Naive B cell (primary cell): ENCODE measurements around the gene IL10. TPM values are rescaled to one million over a fixed set of nuclear protein-coding genes. Genes with fewer than 3 reads are reported as not detected.

Experiments
- ATAC-seq, 2 donors: fragments of 150-1000 bp; cut with Tn5 transposase; 2 replicates each; pipeline ENCODE4 v1.10.0; 2021; ENCODE audit warnings: low read depth in 2 of 2, mild to moderate bottlenecking in 2 of 2, moderate library complexity in 2 of 2
- DNase-seq: peaks from one replicate; pipeline ENCODE4 v3.0.0; 2022
- H3K27ac Mint-ChIP-seq, 6 donors: one replicate each; pipeline ENCODE4 v1.8.0; 2020 to 2022; ENCODE audit warnings: mild to moderate bottlenecking in 6 of 6, mixed read lengths in 6 of 6, moderate library complexity in 5 of 6, inconsistent platforms in 2 of 6
- H3K27me3 Mint-ChIP-seq, 3 donors: one replicate each; pipeline ENCODE4 v1.8.0; 2021 to 2022; ENCODE audit warnings: mixed read lengths in 3 of 3, mild to moderate bottlenecking in 1 of 3
- H3K36me3 Mint-ChIP-seq, 2 donors: one replicate each; pipeline ENCODE4 v1.8.0; 2020 to 2022; ENCODE audit warnings: mixed read lengths in 2 of 2, inconsistent platforms in 1 of 2, mild to moderate bottlenecking in 1 of 2
- H3K4me1 Mint-ChIP-seq, 3 donors: one replicate each; pipeline ENCODE4 v1.8.0; 2020 to 2022; ENCODE audit warnings: mixed read lengths in 3 of 3, inconsistent platforms in 1 of 3, mild to moderate bottlenecking in 1 of 3, moderate library complexity in 1 of 3
- H3K4me3 Mint-ChIP-seq, 8 donors: one replicate each; pipeline ENCODE4 v1.8.0; 2020 to 2022; ENCODE audit warnings: mild to moderate bottlenecking in 8 of 8, mixed read lengths in 8 of 8, moderate library complexity in 8 of 8, inconsistent platforms in 2 of 8
- H3K9me3 Mint-ChIP-seq, 7 donors: one replicate each; pipeline ENCODE4 v1.8.0; 2020 to 2022; ENCODE audit warnings: mixed read lengths in 7 of 7, mild to moderate bottlenecking in 5 of 7, inconsistent platforms in 2 of 7, moderate library complexity in 1 of 7
- polyA plus RNA-seq, 6 donors: library from polyadenylated mRNA; unstranded; fragments of 300-500 nt; fragmentation: Illumina TruSeq; gene quantifications; one replicate each; pipeline ENCODE4 v1.2.3, GENCODE V29; 2021; ENCODE audit warnings: low read depth in 6 of 6

Gene IL10
- polyA plus RNA-seq, 6 donors from 2014 or later = 0.17 to 0.31 TPM; not detected in 4

- Mint-ChIP-seq H3K4me3 (no peak overlapping the region), H3K27me3 (no peaks in the 10 kb centered on the region), H3K27ac (peak overlapping the region in 1 of 6 donors; percentile 85), H3K9me3 (no peaks in the 10 kb centered on the region), H3K36me3 (no peaks in the 10 kb centered on the region), H3K4me1 (peaks cover 68 to 85% (median 77%) of the 10 kb centered on the region in 3 donors)
- DNase-seq = no peak
- ATAC-seq = no peak
Observed at GRCh38 chr1:206721454-206721853, 50.8 kb downstream of the IL10 start.

DNA sequence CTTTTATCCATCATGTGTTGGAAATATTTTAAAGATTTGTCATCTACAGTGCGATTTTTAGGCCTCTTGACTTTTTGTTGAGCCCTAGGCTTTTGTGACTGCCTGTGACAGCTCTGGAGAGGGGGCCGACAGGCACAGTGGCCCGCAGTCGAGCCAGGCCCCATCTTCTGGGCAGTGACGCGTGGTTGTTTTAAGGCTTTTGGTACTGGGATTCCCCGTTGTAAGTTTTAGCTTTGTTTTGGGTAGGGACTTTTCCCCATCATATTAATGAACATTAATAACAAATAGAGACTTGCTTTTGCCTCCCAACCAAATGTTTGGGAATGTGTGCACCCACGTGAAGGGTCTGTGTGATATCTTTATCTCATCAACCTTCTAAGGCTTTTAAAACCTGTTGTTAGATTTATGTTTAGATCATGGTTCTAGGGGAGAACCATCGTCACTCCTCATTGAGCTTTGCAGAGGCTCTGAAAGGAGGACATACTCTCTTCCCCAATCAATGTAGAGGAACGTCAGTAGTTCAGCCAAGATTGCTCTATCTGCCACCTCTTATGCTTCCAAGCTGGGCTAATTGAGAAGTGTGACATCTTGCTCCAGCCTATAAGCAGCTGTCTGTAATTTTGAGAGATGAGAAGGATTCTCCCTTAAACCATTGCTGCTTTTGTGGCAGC lies 53.0 kb downstream of the IL10 start:
- H3K27ac Mint-ChIP-seq = peak overlapping the region; percentile 57 to 94 (median 82)
- ATAC-seq (peak; percentile 67 to 82), DNase-seq (no peak)
- no peaks in the 10 kb centered on the region for H3K36me3 Mint-ChIP-seq
- H3K4me3 Mint-ChIP-seq = peak overlapping the region in 3 of 8 donors; percentile 15 to 72 (median 23)
- no peaks in the 10 kb centered on the region for H3K27me3 Mint-ChIP-seq
- no peaks in the 10 kb centered on the region for H3K9me3 Mint-ChIP-seq
- H3K4me1 Mint-ChIP-seq = peaks cover 72 to 85% (median 77%) of the 10 kb centered on the region in 3 donors

DNA sequence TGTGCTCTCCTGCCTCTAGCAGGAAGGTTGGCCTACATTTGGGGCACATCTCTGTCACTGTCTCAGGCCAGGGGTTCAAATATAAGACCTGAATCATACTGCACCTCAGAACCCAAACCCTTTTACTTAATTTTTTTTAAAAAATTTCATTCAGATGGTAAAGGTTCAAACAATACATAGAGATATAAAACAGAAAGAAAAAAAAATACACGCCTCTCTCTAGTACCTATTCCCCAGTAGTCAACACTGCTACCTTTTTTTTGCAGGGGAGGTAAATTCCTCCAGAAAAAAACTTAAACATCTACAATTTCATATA lies 54.7 kb downstream of the IL10 start:
- H3K36me3 Mint-ChIP-seq = no peaks in the 10 kb centered on the region
- peaks cover 70 to 86% (median 81%) of the 10 kb centered on the region in 3 donors for H3K4me1 Mint-ChIP-seq
- H3K27me3 Mint-ChIP-seq = no peaks in the 10 kb centered on the region
- H3K4me3 Mint-ChIP-seq = peak overlapping the region in 3 of 8 donors; percentile 14 to 78 (median 16)
- H3K9me3 Mint-ChIP-seq = no peaks in the 10 kb centered on the region
- ATAC-seq (no peak), DNase-seq (no peak)
- H3K27ac Mint-ChIP-seq = peak overlapping the region in 4 of 6 donors; percentile 30 to 83 (median 68)

Other genes with a start within 250 kb of the IL10 start
- 10 to 100 TPM; 25.2 to 46.2 (median 31.8) TPM for gene EIF2D, start 160.0 kb downstream of the IL10 start, polyA plus RNA-seq
- not detected for gene DYRK3, start 137.0 kb downstream of the IL10 start, polyA plus RNA-seq
- gene MAPKAPK2, start 87.6 kb downstream of the IL10 start, polyA plus RNA-seq = 1 to 10 TPM; 1.7 to 3.6 (median 2.8) TPM
- not detected for gene IL19, start 1.7 kb downstream of the IL10 start, polyA plus RNA-seq
- not detected for gene IL20, start 93.1 kb upstream of the IL10 start, polyA plus RNA-seq
- gene IL24, start 124.9 kb upstream of the IL10 start, polyA plus RNA-seq = 10 to 100 TPM; 44.1 to 94.5 (median 57.5) TPM
- 1,000 to 10,000 TPM; 1,550 to 2,548 (median 1,723) TPM for gene FCMR, start 149.4 kb upstream of the IL10 start, polyA plus RNA-seq
- gene PIGR, start 174.0 kb upstream of the IL10 start, polyA plus RNA-seq = under 1 TPM; 0.05 to 0.84 (median 0.64) TPM
- not detected for gene FCAMR, start 198.0 kb upstream of the IL10 start, polyA plus RNA-seq